NB4 (cell line): ENCODE results near the gene CAST.

Experiments
- DNase-seq: peaks from one replicate; pipeline ENCODE4 v3.0.0; 2010; ENCODE audit warnings: low read depth
- H3K4me3 ChIP-seq: one replicate; pipeline ENCODE4 v1.5.1; 2011; ENCODE audit warnings: mild to moderate bottlenecking, low read depth, low read length, moderate library complexity
- MAX ChIP-seq: IDR thresholded peaks from 2 replicates; pipeline ENCODE4 v1.6.1; 2011; ENCODE audit warnings: low read depth, low read length
- MYC ChIP-seq: IDR thresholded peaks from 2 replicates; pipeline ENCODE4 v1.6.1; 2011; ENCODE audit warnings: low read depth, low read length
- POLR2A ChIP-seq: IDR thresholded peaks from 2 replicates; pipeline ENCODE4 v1.6.1; 2011; ENCODE audit warnings: mild to moderate bottlenecking; ENCODE audit not compliant: insufficient read length; ENCODE audit errors: extremely low read depth
- TF ChIP-seq, protein P1 (sequence below): IDR thresholded peaks from one replicate; pipeline ENCODE4 v1.5.1; 2012; ENCODE audit warnings: low read depth, low read length

Gene CAST

GRCh38 chr5:96629774-96630173, 32.4 kb upstream of the CAST start:
- no peak for DNase-seq
- H3K4me3 ChIP-seq, result no peak overlapping the region
- TF ChIP-seq MYC (no peak), POLR2A (no peak), MAX (no peak)
- TF ChIP-seq, protein P1, sequence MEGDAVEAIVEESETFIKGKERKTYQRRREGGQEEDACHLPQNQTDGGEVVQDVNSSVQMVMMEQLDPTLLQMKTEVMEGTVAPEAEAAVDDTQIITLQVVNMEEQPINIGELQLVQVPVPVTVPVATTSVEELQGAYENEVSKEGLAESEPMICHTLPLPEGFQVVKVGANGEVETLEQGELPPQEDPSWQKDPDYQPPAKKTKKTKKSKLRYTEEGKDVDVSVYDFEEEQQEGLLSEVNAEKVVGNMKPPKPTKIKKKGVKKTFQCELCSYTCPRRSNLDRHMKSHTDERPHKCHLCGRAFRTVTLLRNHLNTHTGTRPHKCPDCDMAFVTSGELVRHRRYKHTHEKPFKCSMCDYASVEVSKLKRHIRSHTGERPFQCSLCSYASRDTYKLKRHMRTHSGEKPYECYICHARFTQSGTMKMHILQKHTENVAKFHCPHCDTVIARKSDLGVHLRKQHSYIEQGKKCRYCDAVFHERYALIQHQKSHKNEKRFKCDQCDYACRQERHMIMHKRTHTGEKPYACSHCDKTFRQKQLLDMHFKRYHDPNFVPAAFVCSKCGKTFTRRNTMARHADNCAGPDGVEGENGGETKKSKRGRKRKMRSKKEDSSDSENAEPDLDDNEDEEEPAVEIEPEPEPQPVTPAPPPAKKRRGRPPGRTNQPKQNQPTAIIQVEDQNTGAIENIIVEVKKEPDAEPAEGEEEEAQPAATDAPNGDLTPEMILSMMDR, result no peak

GRCh38 chr5:96633820-96634219, 28.4 kb upstream of the CAST start:
- no peak overlapping the region for H3K4me3 ChIP-seq
- TF ChIP-seq POLR2A (no peak), MAX (no peak), MYC (no peak)
- TF ChIP-seq, protein P1, result no peak
- DNase-seq, result no peak

DNA sequence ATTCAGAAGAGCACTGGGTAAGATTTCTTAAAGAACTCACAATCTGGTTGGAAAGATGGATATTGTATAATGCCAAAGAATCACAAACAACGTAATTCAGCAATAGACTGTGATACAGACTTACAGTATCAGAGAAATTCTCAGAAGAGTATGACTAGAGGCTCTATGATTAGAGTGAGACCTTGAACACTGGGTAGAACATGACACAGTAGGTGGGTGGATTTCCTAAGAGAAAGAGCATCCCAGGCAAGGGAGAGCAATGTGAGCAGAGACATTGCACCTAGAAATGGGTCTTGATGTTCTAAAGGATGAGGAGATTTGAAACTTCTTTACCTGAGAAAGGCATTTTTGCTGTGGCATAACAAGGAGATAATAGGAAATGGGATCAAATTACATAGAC, 27.3 kb upstream of the CAST start:
- no peak for DNase-seq
- H3K4me3 ChIP-seq, result no peak overlapping the region
- TF ChIP-seq POLR2A, result no peak
- TF ChIP-seq, protein P1, result no peak
- TF ChIP-seq MAX, result no peak
- TF ChIP-seq MYC, result no peak

- no peak for DNase-seq
- H3K4me3 ChIP-seq, result no peak overlapping the region
- no peak for TF ChIP-seq MAX
- TF ChIP-seq POLR2A, result no peak
- TF ChIP-seq MYC, result no peak
- TF ChIP-seq, protein P1, result no peak
Measured at GRCh38 chr5:96636046-96636445, 26.1 kb upstream of the CAST start.

DNA sequence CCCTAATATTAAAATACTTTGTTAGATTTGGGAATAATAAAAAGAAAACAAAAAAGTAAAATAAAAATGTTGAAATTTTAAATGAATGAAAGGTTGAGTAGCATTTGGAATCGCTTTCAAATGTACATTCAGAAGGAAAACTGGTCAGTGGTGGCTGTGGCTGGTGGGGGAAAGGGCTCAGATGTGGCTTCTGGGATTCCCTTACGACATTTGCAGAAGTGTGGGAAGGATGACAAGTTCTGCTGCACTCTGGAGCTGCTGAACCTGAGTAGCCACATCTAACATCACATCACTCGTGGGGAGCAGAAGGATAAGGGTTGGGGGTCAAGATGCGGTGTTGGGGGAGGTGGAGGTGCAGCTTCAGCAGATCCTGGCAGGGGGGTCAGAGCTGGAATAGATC, 25.6 kb upstream of the CAST start:
- TF ChIP-seq POLR2A, result no peak
- TF ChIP-seq MAX, result no peak
- TF ChIP-seq, protein P1, result no peak
- no peak for TF ChIP-seq MYC
- no peak for DNase-seq
- no peak overlapping the region for H3K4me3 ChIP-seq

DNA sequence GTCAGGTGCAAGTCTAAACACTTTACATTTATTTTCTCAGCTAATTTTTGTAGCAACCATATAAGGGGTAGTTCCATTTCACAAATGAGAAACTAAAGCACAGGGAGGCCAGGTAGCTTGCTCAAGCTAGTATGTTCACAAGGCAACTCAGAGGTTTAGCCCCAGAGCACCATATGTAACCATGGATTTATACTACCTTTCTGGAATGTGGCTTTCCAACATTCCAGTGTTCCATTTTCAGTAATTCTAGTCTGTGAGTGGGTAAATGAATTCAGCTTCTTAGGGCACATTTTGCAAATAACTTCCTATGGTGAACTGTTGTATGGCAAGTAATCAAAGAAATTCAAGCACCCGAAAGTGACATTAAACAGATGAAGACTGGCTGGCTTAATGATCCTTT, 25.0 kb upstream of the CAST start:
- DNase-seq, result no peak
- no peak overlapping the region for H3K4me3 ChIP-seq
- TF ChIP-seq MYC, result no peak
- no peak for TF ChIP-seq MAX
- no peak for TF ChIP-seq POLR2A
- TF ChIP-seq, protein P1, result no peak
